Endothelial cell of umbilical vein (primary cell): ENCODE data around the gene SPDYE9. TPM values are rescaled to one million over a fixed set of nuclear protein-coding genes. Genes with fewer than 3 reads are reported as not detected.
"Not testable (repeated sequence)": the region's sequence is repeated elsewhere in the genome, so short reads cannot be mapped to it uniquely, and the experiment has no call there.

ENCODE experiments used
- BruUV-seq: library from RNA; stranded (reverse); fragments of 400-500 nt; replicated peaks from 2 replicates; lab custom pipeline; 2021; lab: Mats Ljungman, UMichigan
- CTCF ChIA-PET: fragments of 300-600, 350-600 bp; sonication (Branson Sonifier 250); formaldehyde crosslinking; loops from one replicate; lab custom pipeline; 2021; ENCODE audit warnings: antibody characterized with exemption, inconsistent platforms; lab: Charles Lee
- POLR2A ChIA-PET: fragments of 300-600, 350-600 bp; sonication (Branson Sonifier 250); formaldehyde crosslinking; loops from one replicate; lab custom pipeline; 2021; ENCODE audit warnings: antibody characterized with exemption, inconsistent platforms; lab: Charles Lee
- DNase-seq: peaks from one replicate; pipeline ENCODE4 v3.0.0-alpha.2; 2011; ENCODE audit warnings: low read depth, low spot score
- FAIRE-seq: peaks from 2 replicates; lab custom pipeline; 2011; peaks lifted over from hg19 to GRCh38; lab: Jason Lieb, UNC
- H2AFZ ChIP-seq: 2 replicates; pipeline ENCODE4 v1.6.0; 2012; ENCODE audit warnings: low read depth, low read length, control low read depth, inconsistent platforms
- H3K27ac ChIP-seq: 2 replicates; pipeline ENCODE4 v1.5.1; 2011; ENCODE audit warnings: low read depth, mild to moderate bottlenecking, control low read depth, low read length, moderate library complexity; ENCODE audit not compliant: insufficient read depth
- H3K27me3 ChIP-seq, 2 experiments: 2 replicates each; pipeline versions ENCODE4 v1.6.0 to v1.6.1; 2011; ENCODE audit warnings: low read length in 2 of 2, mixed read lengths in 1 of 2; ENCODE audit not compliant: control insufficient read depth in 2 of 2, insufficient read depth in 2 of 2
- H3K36me3 ChIP-seq, 2 experiments: 2 replicates in 1 of 2; 3 replicates in 1 of 2; pipeline ENCODE4 v1.5.1; 2011; ENCODE audit warnings: low read length in 2 of 2, mild to moderate bottlenecking in 1 of 2, moderate library complexity in 1 of 2; ENCODE audit not compliant: control insufficient read depth in 2 of 2, insufficient read depth in 2 of 2; ENCODE audit errors: extremely low read depth in 1 of 2
- H3K4me1 ChIP-seq: 3 replicates; pipeline ENCODE4 v1.5.1; 2011; ENCODE audit warnings: mild to moderate bottlenecking, low read length; ENCODE audit not compliant: control insufficient read depth, insufficient read depth; ENCODE audit errors: extremely low read depth
- H3K4me2 ChIP-seq: 2 replicates; pipeline ENCODE4 v1.6.1; 2011; ENCODE audit warnings: low read length, control low read depth, mixed read lengths; ENCODE audit not compliant: insufficient read depth
- H3K4me3 ChIP-seq, 3 experiments: fragments of 200-600 bp in 1 of 3; sonication (generic), shearing (Covaris generic) in 1 of 3; replicated peaks in 1 of 3; 2 replicates each; pipeline ENCODE4 v1.5.1; 2011 to 2016; ENCODE audit warnings: control low read depth in 3 of 3, low read length in 3 of 3, mild to moderate bottlenecking in 2 of 3, inconsistent platforms in 1 of 3, low read depth in 1 of 3, moderate library complexity in 1 of 3; ENCODE audit not compliant: insufficient read depth in 1 of 3
- H3K79me2 ChIP-seq: 2 replicates; pipeline ENCODE4 v1.6.0; 2012; ENCODE audit warnings: low read length, inconsistent platforms; ENCODE audit not compliant: control insufficient read depth, insufficient read depth
- H3K9ac ChIP-seq: replicated peaks from 2 replicates; pipeline ENCODE3; 2011; ENCODE audit warnings: low read length, control low read depth; ENCODE audit not compliant: insufficient read depth; ENCODE audit errors: extremely low read depth
- H3K9me1 ChIP-seq: replicated peaks from 3 replicates; pipeline ENCODE4 v1.6.0; 2011; ENCODE audit warnings: mild to moderate bottlenecking, low read length; ENCODE audit not compliant: control insufficient read depth, insufficient read depth; ENCODE audit errors: extremely low read depth
- H3K9me3 ChIP-seq: replicated peaks from 2 replicates; pipeline ENCODE4 v1.5.1; 2012; ENCODE audit warnings: low read length, inconsistent platforms; ENCODE audit not compliant: control insufficient read depth, insufficient read depth
- H4K20me1 ChIP-seq: replicated peaks from 2 replicates; pipeline ENCODE3; 2011; ENCODE audit warnings: mild to moderate bottlenecking, low read length; ENCODE audit not compliant: control insufficient read depth, insufficient read depth; ENCODE audit errors: extremely low read depth
- dilution Hi-C: fragments of 300-500 bp; cut with MboI; formaldehyde crosslinking; loops from one replicate; pipeline ENCODE4 v1.15.0; 2019; ENCODE audit warnings: low sequenced_read_pairs; ENCODE audit not compliant: extremely low pct_ligation_motif_present
- intact Hi-C: fragments of 100-400 bp; cut with micrococcal nuclease; formaldehyde crosslinking; loops from one replicate; pipeline ENCODE4 v1.10.0; 2022
- polyA plus RNA-seq, 4 experiments: library from polyadenylated mRNA; depleted of rRNA in 3 of 4; stranded (reverse) in 3 of 4; unstranded in 1 of 4; fragments of >200 nt; gene quantifications; 2 replicates each; pipeline versions ENCODE4 v1.2.1 to v1.2.3, GENCODE V29; 2011 to 2012; ENCODE audit warnings: missing spikeins in 1 of 4
- total RNA-seq: library from RNA; stranded (reverse); gene quantifications from 2 replicates; pipeline ENCODE4 v1.2.3, GENCODE V29; 2021

The SPDYE9 gene
- total and polyA plus RNA-seq, 2 donors (not counting 3 experiments of a cell fraction or from before 2014, with no cell fraction given), result not detected

DNA sequence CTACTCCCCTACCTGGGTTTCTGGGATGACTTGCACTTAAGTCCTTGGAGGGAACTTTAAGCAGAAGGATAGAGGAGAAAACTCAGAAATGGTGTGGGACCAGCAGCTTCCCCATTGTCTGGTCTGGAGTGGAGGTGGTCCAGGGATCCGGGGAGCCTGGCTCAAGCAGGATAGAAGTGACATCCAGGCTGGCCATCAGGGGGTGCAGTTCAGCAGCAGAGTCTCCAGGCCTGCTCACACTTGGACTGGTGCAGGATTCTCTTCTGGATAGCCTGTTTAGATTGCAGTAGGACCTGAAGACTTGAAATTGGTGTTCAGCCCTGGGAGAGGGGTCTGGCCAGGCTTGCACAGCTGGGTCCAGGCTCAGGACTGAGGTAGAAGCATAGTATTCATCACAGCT is 38.3 kb upstream of the SPDYE9 start:
- H3K9me1 ChIP-seq, BruUV-seq, H4K20me1 ChIP-seq, H3K9me3 ChIP-seq, H3K9ac ChIP-seq, H3K4me3 ChIP-seq, FAIRE-seq, H3K36me3 ChIP-seq, H3K27ac ChIP-seq, dilution Hi-C loops, H2AFZ ChIP-seq, H3K27me3 ChIP-seq, DNase-seq, H3K4me1 ChIP-seq, H3K79me2 ChIP-seq, H3K4me2 ChIP-seq, CTCF ChIA-PET, POLR2A ChIA-PET, intact Hi-C loops: not testable (repeated sequence)

DNA sequence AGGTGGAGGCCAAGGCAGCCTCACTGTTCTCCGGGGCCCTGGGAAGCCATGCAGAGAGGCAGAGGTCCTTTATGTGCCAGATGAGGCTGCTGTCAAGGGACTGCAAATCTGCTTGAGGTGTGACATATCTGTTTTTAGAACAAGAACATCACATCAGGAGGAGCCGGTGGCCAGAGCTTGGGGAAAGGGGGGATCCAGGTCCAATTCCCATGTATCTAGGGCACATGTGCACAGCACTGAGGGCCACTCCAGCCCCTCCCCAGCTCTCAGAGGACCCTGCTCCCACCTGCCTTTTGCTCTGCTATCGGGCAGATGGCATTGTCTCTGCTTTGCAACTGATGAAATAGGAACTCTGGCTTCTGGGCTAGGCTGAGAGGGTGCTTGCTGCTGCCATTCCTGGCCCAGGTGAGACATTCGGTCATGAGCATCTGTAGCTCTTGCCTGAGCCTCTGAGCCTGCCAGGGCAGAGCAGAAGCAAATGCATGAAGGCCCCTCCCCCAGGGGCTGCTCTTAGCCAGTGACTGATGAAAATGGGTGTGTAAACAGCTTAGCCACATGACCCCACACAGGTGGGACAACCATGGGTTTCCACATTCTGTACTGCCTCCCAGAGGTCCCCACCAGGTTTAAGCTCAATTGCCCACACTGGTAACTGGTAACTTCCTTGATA is 37.1 kb upstream of the SPDYE9 start:
- H3K9me1 ChIP-seq, BruUV-seq, CTCF ChIA-PET, DNase-seq, POLR2A ChIA-PET, H3K4me2 ChIP-seq, intact Hi-C loops, H3K9ac ChIP-seq, H3K36me3 ChIP-seq, H3K9me3 ChIP-seq, H3K79me2 ChIP-seq, H3K4me3 ChIP-seq, dilution Hi-C loops, H3K4me1 ChIP-seq, H2AFZ ChIP-seq, H3K27ac ChIP-seq, H4K20me1 ChIP-seq, FAIRE-seq, H3K27me3 ChIP-seq: not testable (repeated sequence)

DNA sequence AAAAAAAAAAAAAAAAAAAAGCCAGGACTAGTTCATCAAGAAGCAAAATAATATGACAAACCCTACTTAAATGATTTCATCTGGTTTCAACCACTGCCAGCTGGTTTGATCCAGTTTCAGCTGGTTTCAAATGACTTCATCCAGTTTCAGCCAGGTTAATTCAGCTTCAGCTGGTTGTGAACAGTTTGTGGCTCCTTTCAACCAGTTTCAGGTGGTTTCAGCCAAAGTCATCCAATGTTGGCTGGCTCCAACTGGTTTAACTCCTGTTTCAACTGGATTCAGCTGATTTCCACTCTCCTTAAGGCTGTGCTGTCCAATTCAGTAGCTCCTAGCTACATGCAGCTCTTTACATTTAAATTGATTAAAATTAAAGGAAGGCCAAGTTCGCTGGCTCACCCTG is 32.3 kb upstream of the SPDYE9 start:
- H2AFZ ChIP-seq, H3K9me1 ChIP-seq, H3K4me3 ChIP-seq, BruUV-seq, POLR2A ChIA-PET, H3K9ac ChIP-seq, FAIRE-seq, H3K9me3 ChIP-seq, DNase-seq, H3K36me3 ChIP-seq, H3K27me3 ChIP-seq, CTCF ChIA-PET, H3K4me1 ChIP-seq, H3K4me2 ChIP-seq, intact Hi-C loops, dilution Hi-C loops, H3K27ac ChIP-seq, H3K79me2 ChIP-seq, H4K20me1 ChIP-seq: not testable (repeated sequence)

DNA sequence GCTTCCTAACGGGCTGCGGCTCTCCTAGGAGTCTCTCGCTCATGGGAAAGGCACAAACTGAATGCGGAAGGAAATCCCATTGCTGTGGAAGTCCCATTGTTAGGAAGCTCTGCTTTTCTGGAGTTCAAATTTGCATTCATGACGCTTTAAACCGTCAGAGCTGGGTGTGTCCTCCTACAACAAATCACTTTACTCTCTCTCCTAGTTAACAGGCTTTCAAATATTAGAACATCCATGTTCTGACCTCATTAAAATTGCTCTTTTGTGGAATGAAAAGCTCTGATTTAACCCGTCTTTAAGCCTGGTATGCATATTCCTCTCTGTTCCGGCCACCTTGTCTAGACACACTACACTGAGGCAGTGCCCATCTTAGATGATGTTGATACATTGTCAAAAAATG is 28.0 kb downstream of the SPDYE9 start, which contains the start of gene SPDYE11:
TSS of gene SPDYE11 (minus strand) at position 101 of the 400 bp plus-strand sequence. CDS start 1,800 bp downstream, outside the sequence.
- H3K27me3 ChIP-seq, DNase-seq, H3K9me3 ChIP-seq, H3K9ac ChIP-seq, H3K4me2 ChIP-seq, H3K27ac ChIP-seq, H3K4me3 ChIP-seq, H3K4me1 ChIP-seq, H2AFZ ChIP-seq, H4K20me1 ChIP-seq, H3K79me2 ChIP-seq, FAIRE-seq, BruUV-seq, dilution Hi-C loops, POLR2A ChIA-PET, CTCF ChIA-PET, H3K36me3 ChIP-seq, intact Hi-C loops, H3K9me1 ChIP-seq: not testable (repeated sequence)
